T-cell (primary cell): ENCODE results near the gene LHX8. TPM values are rescaled to one million over a fixed set of nuclear protein-coding genes. Genes with fewer than 3 reads are reported as not detected.

Experiments
- ATAC-seq, 4 experiments: fragments of 200-7000 bp in 3 of 4; fragments of 150-1000 bp in 1 of 4; cut with Tn5 transposase; replicated peaks in 1 of 4; 1 replicate in 3 of 4; 2 replicates in 1 of 4; pipeline ENCODE4 v1.10.0; 2021; ENCODE audit warnings: moderate library complexity in 3 of 4, mild to moderate bottlenecking in 2 of 4, moderate number of reproducible peaks in 1 of 4
- CTCF ChIA-PET, 2 donors: fragments of 300-600 bp; sonication (Branson Sonifier 250); formaldehyde crosslinking; loops; one replicate each; lab custom pipeline; 2022; ENCODE audit warnings: antibody characterized with exemption in 2 of 2; lab: Charles Lee
- POLR2A ChIA-PET, 2 donors: fragments of 300-600 bp; sonication (Branson Sonifier 250); formaldehyde crosslinking; loops; one replicate each; lab custom pipeline; 2022; ENCODE audit warnings: antibody characterized with exemption in 2 of 2; lab: Charles Lee
- DNase-seq, 35 experiments: peaks; one replicate each; pipeline versions ENCODE4 v3.0.0 to v3.0.0-alpha.2; 2013 to 2023
- H3K27ac ChIP-seq: one replicate; pipeline ENCODE4 v1.5.1; 2013; ENCODE audit warnings: low read length
- H3K27me3 ChIP-seq, 2 experiments: replicated peaks in 1 of 2; 1 replicate in 1 of 2; 2 replicates in 1 of 2; pipeline versions ENCODE4 v1.6.1 to v1.7.0; 2013; ENCODE audit warnings: low read length in 1 of 2, mixed read lengths in 1 of 2; ENCODE audit not compliant: control insufficient read depth in 2 of 2, insufficient read depth in 2 of 2; ENCODE audit errors: extremely low read depth in 1 of 2
- H3K36me3 ChIP-seq, 2 donors: 1 replicate in 1 of 2; 2 replicates in 1 of 2; pipeline versions ENCODE4 v1.6.1 to v1.7.0; 2013; ENCODE audit warnings: low read length in 1 of 2; ENCODE audit not compliant: control insufficient read depth in 2 of 2, insufficient read depth in 1 of 2; ENCODE audit errors: extremely low read depth in 1 of 2
- H3K4me1 ChIP-seq, 2 experiments: 1 replicate in 1 of 2; 2 replicates in 1 of 2; pipeline versions ENCODE4 v1.6.1 to v1.7.0; 2013; ENCODE audit warnings: low read length in 2 of 2, mixed read lengths in 1 of 2; ENCODE audit not compliant: insufficient read depth in 2 of 2, control insufficient read depth in 1 of 2; ENCODE audit errors: extremely low read depth in 1 of 2
- H3K4me3 ChIP-seq, 2 donors: 1 replicate in 1 of 2; 2 replicates in 1 of 2; pipeline versions ENCODE4 v1.5.1 to v1.7.0; 2013; ENCODE audit warnings: mild to moderate bottlenecking in 2 of 2, low read length in 1 of 2, moderate library complexity in 1 of 2; ENCODE audit not compliant: control insufficient read depth in 1 of 2; ENCODE audit errors: extremely low read depth in 1 of 2
- H3K9me3 ChIP-seq: 2 replicates; pipeline ENCODE4 v1.7.0; 2013
- H3K27ac Mint-ChIP-seq, 2 donors: one replicate each; pipeline ENCODE4 v1.8.0; 2020 to 2021; ENCODE audit warnings: mild to moderate bottlenecking in 2 of 2, mixed read lengths in 2 of 2
- H3K27me3 Mint-ChIP-seq, 2 donors: one replicate each; pipeline ENCODE4 v1.8.0; 2021 to 2022; ENCODE audit warnings: mixed read lengths in 2 of 2
- H3K36me3 Mint-ChIP-seq: one replicate; pipeline ENCODE4 v1.8.0; 2021; ENCODE audit warnings: mixed read lengths
- H3K4me1 Mint-ChIP-seq, 3 donors: one replicate each; pipeline ENCODE4 v1.8.0; 2020 to 2022; ENCODE audit warnings: mixed read lengths in 3 of 3, mild to moderate bottlenecking in 1 of 3
- H3K4me3 Mint-ChIP-seq, 3 donors: one replicate each; pipeline ENCODE4 v1.8.0; 2020 to 2022; ENCODE audit warnings: mild to moderate bottlenecking in 3 of 3, mixed read lengths in 3 of 3, moderate library complexity in 3 of 3
- H3K9me3 Mint-ChIP-seq, 3 donors: one replicate each; pipeline ENCODE4 v1.8.0; 2020 to 2022; ENCODE audit warnings: mixed read lengths in 3 of 3
- WGBS: methylation state at CpG from one replicate; pipeline ENCODE4 v1.1.5; 2013; ENCODE audit warnings: missing lambda C conversion rate; ENCODE audit not compliant: insufficient coverage; 5-methylcytosine and 5-hydroxymethylcytosine counted together
- total RNA-seq, 35 experiments: library from RNA in 6 of 35; stranded (reverse) in 6 of 35; fragments of 120-200 nt in 1 of 35; gene quantifications; one replicate each; pipeline versions ENCODE4 v1.2.1 to v1.2.4 and lab custom pipeline; 2013 to 2026

Gene LHX8
- total RNA-seq, 5 donors from 2014 or later (not counting 1 experiment from before 2014, with no cell fraction given): not detected

GRCh38 chr1:75126611-75127101 is 7.5 kb upstream of the LHX8 start:
- no peaks in the 10 kb centered on the region for H3K4me1 ChIP-seq
- Mint-ChIP-seq H3K4me3 (no peak overlapping the region), H3K36me3 (no peaks in the 10 kb centered on the region), H3K27ac (peak overlapping the region in 1 of 2 donors; percentile 52), H3K27me3 (peaks cover 61 to 62% of the 10 kb centered on the region in 2 donors), H3K4me1 (peaks cover 0 to 11% (median 0%) of the 10 kb centered on the region in 3 donors), H3K9me3 (peaks cover 0 to 9% (median 3%) of the 10 kb centered on the region in 3 donors)
- ChIA-PET CTCF (no interaction called here), POLR2A (no interaction called here)
- H3K9me3 ChIP-seq: no peaks in the 10 kb centered on the region
- ATAC-seq (no peak), DNase-seq (no peak)
- no peak overlapping the region for H3K27ac ChIP-seq
- H3K4me3 ChIP-seq: no peak overlapping the region
- no peaks in the 10 kb centered on the region for H3K36me3 ChIP-seq
- 29% methylated on average over 5 of the region's 12 CpGs for WGBS
- H3K27me3 ChIP-seq: peaks cover 35 to 59% of the 10 kb centered on the region in 2 experiments

GRCh38 chr1:75127916-75128717 is 6.1 kb upstream of the LHX8 start:
- WGBS: 10% methylated on average over 10 of the region's 27 CpGs
- no peak for DNase-seq
- CTCF ChIA-PET: no interaction called here

GRCh38 chr1:75129660-75129982 is 4.6 kb upstream of the LHX8 start:
- Mint-ChIP-seq H3K36me3 (no peaks in the 10 kb centered on the region), H3K27me3 (peaks cover 86 to 92% of the 10 kb centered on the region in 2 donors), H3K27ac (no peak overlapping the region), H3K9me3 (peaks cover 3 to 9% (median 3%) of the 10 kb centered on the region in 3 donors), H3K4me1 (peaks cover 0 to 10% (median 7%) of the 10 kb centered on the region in 3 donors), H3K4me3 (no peak overlapping the region)
- Histone ChIP-seq H3K27me3 (peaks cover 41 to 79% of the 10 kb centered on the region in 2 experiments), H3K4me3 (no peak overlapping the region), H3K27ac (no peak overlapping the region), H3K9me3 (no peaks in the 10 kb centered on the region), H3K4me1 (no peaks in the 10 kb centered on the region), H3K36me3 (no peaks in the 10 kb centered on the region)
- no peak for ATAC-seq
- ChIA-PET CTCF (no interaction called here), POLR2A (no interaction called here)
- no peak for DNase-seq
- WGBS: 0% methylated on average over 5 of the region's 10 CpGs

More at GRCh38 chr1:75127916-75128717, 6.1 kb upstream of the LHX8 start:
- H3K4me3 Mint-ChIP-seq: no peak overlapping the region
- H3K9me3 Mint-ChIP-seq: peaks cover 1 to 9% (median 3%) of the 10 kb centered on the region in 3 donors
- peaks cover 72 to 77% of the 10 kb centered on the region in 2 donors for H3K27me3 Mint-ChIP-seq
- H3K36me3 ChIP-seq: no peaks in the 10 kb centered on the region
- H3K4me1 ChIP-seq: no peaks in the 10 kb centered on the region
- no peak overlapping the region for H3K27ac Mint-ChIP-seq
- POLR2A ChIA-PET: no interaction called here
- H3K27ac ChIP-seq: no peak overlapping the region
- no peak for ATAC-seq
- H3K27me3 ChIP-seq: peaks cover 40 to 72% of the 10 kb centered on the region in 2 experiments
- no peak overlapping the region for H3K4me3 ChIP-seq
- no peaks in the 10 kb centered on the region for H3K9me3 ChIP-seq
- peaks cover 0 to 11% (median 4%) of the 10 kb centered on the region in 3 donors for H3K4me1 Mint-ChIP-seq
- no peaks in the 10 kb centered on the region for H3K36me3 Mint-ChIP-seq

- Histone ChIP-seq H3K9me3 (no peaks in the 10 kb centered on the region), H3K4me1 (peaks cover 0 to 3% of the 10 kb centered on the region in 2 experiments), H3K27me3 (peaks cover 41 to 79% of the 10 kb centered on the region in 2 experiments), H3K4me3 (no peak overlapping the region), H3K36me3 (no peaks in the 10 kb centered on the region), H3K27ac (no peak overlapping the region)
- no peak for DNase-seq
- Mint-ChIP-seq H3K27ac (no peak overlapping the region), H3K36me3 (no peaks in the 10 kb centered on the region), H3K4me3 (no peak overlapping the region), H3K9me3 (peaks cover 3 to 9% (median 3%) of the 10 kb centered on the region in 3 donors), H3K27me3 (peaks cover 87 to 92% of the 10 kb centered on the region in 2 donors), H3K4me1 (peaks cover 3 to 11% (median 6%) of the 10 kb centered on the region in 3 donors)
- ATAC-seq: no peak
- WGBS: 10% methylated on average over 27 of the region's 40 CpGs
- ChIA-PET POLR2A (no interaction called here), CTCF (no interaction called here)
These were observed 4.0 kb upstream of the LHX8 start for GRCh38 chr1:75129983-75130789.

- POLR2A ChIA-PET: no interaction called here
- H3K27ac Mint-ChIP-seq: no peak overlapping the region
- Histone ChIP-seq H3K4me1 (peaks cover 0 to 6% of the 10 kb centered on the region in 2 experiments), H3K4me3 (no peak overlapping the region), H3K9me3 (no peaks in the 10 kb centered on the region), H3K27ac (no peak overlapping the region), H3K36me3 (no peaks in the 10 kb centered on the region), H3K27me3 (peaks cover 46 to 77% of the 10 kb centered on the region in 2 experiments)
- H3K4me1 Mint-ChIP-seq: peaks cover 6 to 16% (median 7%) of the 10 kb centered on the region in 3 donors
- H3K9me3 Mint-ChIP-seq: peaks cover 3 to 9% (median 3%) of the 10 kb centered on the region in 3 donors
- no peak overlapping the region for H3K4me3 Mint-ChIP-seq
- DNase-seq (no peak), ATAC-seq (no peak)
- H3K36me3 Mint-ChIP-seq: no peaks in the 10 kb centered on the region
- WGBS: 13% methylated on average over 21 of the region's 36 CpGs
- peaks cover 89 to 96% of the 10 kb centered on the region in 2 donors for H3K27me3 Mint-ChIP-seq
- CTCF ChIA-PET: no interaction called here
These were observed 3.2 kb upstream of the LHX8 start for GRCh38 chr1:75130865-75131564.
